Measurements from ENCODE around the gene INAFM2.

The INAFM2 gene

GRCh38 chr15:40305281-40305680 is 18.2 kb upstream of the INAFM2 start:
- no peak for DNase-seq (ENCODE audit: low read depth in 3 of 3, low spot score in 1 of 3)

- no peak for DNase-seq (ENCODE audit: low read depth in 3 of 3, low spot score in 1 of 3)
Measured at GRCh38 chr15:40306371-40306770, 17.1 kb upstream of the INAFM2 start.

GRCh38 chr15:40306908-40307307 is 16.6 kb upstream of the INAFM2 start:
- DNase-seq (ENCODE audit: low read depth in 3 of 3, low spot score in 1 of 3) = no peak

GRCh38 chr15:40307421-40308211 is 15.9 kb upstream of the INAFM2 start, which contains the start of gene PLCB2:
TSS of gene PLCB2 (minus strand) at chr15:40307935. CDS start at chr15:40307672, 263 bp downstream.
- DNase-seq (ENCODE audit: low read depth in 3 of 3, low spot score in 1 of 3) = peak in 2 of 3 donors; percentile 40 to 44

- DNase-seq (ENCODE audit: low read depth in 3 of 3, low spot score in 1 of 3) = no peak
Measured at GRCh38 chr15:40309344-40309862, 14.1 kb upstream of the INAFM2 start.

GRCh38 chr15:40310001-40310959 is 13.2 kb upstream of the INAFM2 start:
- DNase-seq (ENCODE audit: low read depth in 3 of 3, low spot score in 1 of 3) = peak in 1 of 3 donors; percentile 37

- DNase-seq (ENCODE audit: low read depth in 3 of 3, low spot score in 1 of 3) = no peak
Measured at GRCh38 chr15:40310993-40311392, 12.5 kb upstream of the INAFM2 start.

- no peak for DNase-seq (ENCODE audit: low read depth in 3 of 3, low spot score in 1 of 3)
Measured at GRCh38 chr15:40312370-40313158, 10.9 kb upstream of the INAFM2 start.

GRCh38 chr15:40313531-40314398 is 9.7 kb upstream of the INAFM2 start:
- DNase-seq (ENCODE audit: low read depth in 3 of 3, low spot score in 1 of 3) = no peak

GRCh38 chr15:40314723-40315276 is 8.7 kb upstream of the INAFM2 start:
- DNase-seq (ENCODE audit: low read depth in 3 of 3, low spot score in 1 of 3) = no peak

GRCh38 chr15:40316931-40317330 is 6.6 kb upstream of the INAFM2 start:
- DNase-seq (ENCODE audit: low read depth in 3 of 3, low spot score in 1 of 3) = no peak

GRCh38 chr15:40317580-40317979 is 5.9 kb upstream of the INAFM2 start:
- DNase-seq (ENCODE audit: low read depth in 3 of 3, low spot score in 1 of 3) = no peak

- no peak for DNase-seq (ENCODE audit: low read depth in 3 of 3, low spot score in 1 of 3)
Measured at GRCh38 chr15:40320409-40320808, 3.1 kb upstream of the INAFM2 start.

- no peak for DNase-seq (ENCODE audit: low read depth in 3 of 3, low spot score in 1 of 3)
Measured at GRCh38 chr15:40320931-40321371, 2.5 kb upstream of the INAFM2 start.

- DNase-seq (ENCODE audit: low read depth in 3 of 3, low spot score in 1 of 3) = no peak
Measured at GRCh38 chr15:40322531-40323238, 807 bp upstream of the INAFM2 start.

- DNase-seq (ENCODE audit: low read depth in 3 of 3, low spot score in 1 of 3) = no peak
Measured at GRCh38 chr15:40323953-40324937, 753 bp downstream of the INAFM2 start.

GRCh38 chr15:40325188-40325587 is 1.7 kb downstream of the INAFM2 start:
- DNase-seq (ENCODE audit: low read depth in 3 of 3, low spot score in 1 of 3) = no peak

GRCh38 chr15:40325700-40326099 is 2.2 kb downstream of the INAFM2 start:
- DNase-seq (ENCODE audit: low read depth in 3 of 3, low spot score in 1 of 3) = no peak

All from stimulated activated CD4-positive, alpha-beta T cell treated with anti-CD3 and anti-CD28 coated beads, TNF-alpha, amount 100 ng/mL, for 1 hour (primary cell).